CMK (cell line): Measurements from ENCODE around the gene DDX51.
"Not testable (repeated sequence)": the region's sequence is repeated elsewhere in the genome, so short reads cannot be mapped to it uniquely, and the experiment has no call there.

Experiments
- DNase-seq: peaks from one replicate; pipeline ENCODE4 v3.0.0-alpha.2; 2010; ENCODE audit warnings: low read depth

The DDX51 gene

DNA sequence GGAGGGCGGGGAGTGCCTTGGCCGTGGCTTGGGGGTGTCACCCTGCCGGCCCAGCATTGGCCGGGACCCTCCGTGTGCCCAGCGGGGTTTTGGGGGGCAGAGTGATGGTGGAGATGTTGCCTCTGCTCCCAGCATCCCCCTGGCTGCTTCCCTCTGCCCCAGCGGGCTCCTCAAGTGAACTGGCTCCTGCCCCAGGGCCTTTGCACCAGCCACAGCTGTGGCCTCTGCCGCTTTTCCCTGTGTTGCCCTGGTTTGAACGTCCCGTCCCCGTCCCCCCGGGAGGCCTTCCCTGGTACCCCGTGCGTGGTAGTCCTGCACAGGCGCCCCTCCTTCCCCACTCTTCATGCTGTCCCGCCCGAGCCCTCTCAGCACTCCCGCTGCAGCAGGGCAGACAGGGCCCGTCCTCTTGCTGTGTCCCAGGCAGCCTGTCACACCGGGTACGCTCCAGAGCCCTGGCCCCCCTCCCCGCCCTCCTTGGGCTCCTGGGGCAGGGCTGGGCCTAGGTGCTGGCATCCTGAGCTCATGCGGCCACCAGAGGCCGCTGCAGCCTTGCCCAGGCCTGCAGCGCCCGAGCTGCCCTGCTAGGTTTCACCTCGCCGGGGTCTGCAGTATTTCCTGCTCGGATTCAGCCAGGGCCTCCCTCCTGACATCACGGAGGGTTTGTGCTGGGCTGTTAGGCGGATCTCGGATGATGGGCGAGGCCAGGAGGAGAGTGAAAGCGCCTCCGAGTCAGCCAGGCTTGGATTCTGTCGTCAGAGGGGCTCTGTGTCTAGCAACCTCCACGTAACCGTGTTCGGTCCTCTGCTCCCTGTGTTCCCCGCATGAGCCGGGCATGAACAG, 9.6 kb upstream of the DDX51 start:
- no peak for DNase-seq

DNA sequence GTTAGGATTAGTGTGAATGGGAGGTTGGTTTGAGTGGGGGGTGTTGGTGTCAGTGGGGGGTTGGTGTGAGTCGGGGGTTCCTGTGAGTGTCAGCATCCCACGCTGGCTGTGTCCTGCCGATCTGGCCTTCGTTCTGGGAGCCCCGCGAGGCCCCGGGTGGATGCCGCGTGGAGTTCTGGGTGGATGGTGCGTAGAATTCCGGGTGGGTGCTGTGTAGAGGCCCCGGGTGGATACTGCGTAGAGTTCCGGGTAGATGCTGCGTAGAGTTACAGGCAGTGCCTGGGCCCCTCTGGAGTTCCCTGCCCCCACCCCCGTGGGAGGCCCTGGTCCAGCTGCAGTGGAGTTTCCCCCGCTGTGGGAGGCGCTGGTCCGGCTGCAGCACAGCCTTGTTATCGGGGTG, 8.8 kb upstream of the DDX51 start:
- no peak for DNase-seq

DNA sequence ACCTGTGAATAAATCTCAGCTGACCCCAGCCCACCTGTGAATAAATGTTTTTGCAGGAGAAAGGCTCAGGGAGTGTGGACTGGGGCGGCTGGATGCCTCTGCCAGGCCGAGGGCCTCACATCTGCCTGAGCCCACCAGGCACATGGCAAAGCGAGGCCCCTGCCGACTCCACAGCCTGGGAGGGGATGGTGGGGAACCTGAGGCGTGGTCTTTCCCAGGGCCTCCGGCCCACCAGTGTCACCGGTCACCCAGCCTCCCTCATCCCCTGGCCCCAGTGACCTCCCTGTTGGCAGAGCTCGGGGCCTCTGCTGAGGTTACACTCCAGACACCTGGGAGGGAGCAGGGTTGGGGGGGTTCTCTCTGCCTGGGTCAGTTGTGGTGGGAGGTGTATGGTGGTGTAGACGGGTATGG, 8.3 kb upstream of the DDX51 start:
- DNase-seq = no peak

DNA sequence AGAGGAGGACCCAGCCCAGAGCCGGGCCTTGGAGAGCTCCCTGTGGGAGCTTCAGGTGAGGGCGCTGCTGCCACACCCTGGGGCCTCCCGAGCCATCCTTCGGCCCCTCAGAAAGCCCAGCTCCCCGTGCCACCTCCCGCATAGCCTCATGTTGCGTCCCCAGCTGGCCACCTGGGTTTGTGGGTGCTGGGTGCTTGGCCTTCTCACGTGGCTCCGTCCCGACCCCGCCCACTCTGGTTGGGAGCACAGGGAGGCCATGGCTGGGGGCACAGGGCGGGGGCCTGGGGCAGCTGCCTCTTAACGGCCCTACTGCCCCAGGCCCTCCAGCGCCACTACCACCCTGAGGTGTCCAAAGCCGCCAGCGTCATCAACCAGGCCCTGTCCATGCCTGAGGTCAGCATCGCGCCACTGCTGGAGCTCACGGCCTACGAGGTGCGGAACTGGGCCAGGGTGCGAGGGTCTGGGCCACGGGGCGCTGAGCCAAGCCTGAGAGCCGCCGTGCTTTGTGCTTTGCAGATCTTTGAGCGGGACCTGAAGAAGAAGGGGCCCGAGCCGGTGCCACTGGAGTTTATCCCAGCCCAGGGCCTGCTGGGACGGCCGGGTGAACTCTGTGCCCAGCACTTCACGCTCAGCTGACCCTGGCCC, 7.8 kb upstream of the DDX51 start:
- DNase-seq = no peak

DNA sequence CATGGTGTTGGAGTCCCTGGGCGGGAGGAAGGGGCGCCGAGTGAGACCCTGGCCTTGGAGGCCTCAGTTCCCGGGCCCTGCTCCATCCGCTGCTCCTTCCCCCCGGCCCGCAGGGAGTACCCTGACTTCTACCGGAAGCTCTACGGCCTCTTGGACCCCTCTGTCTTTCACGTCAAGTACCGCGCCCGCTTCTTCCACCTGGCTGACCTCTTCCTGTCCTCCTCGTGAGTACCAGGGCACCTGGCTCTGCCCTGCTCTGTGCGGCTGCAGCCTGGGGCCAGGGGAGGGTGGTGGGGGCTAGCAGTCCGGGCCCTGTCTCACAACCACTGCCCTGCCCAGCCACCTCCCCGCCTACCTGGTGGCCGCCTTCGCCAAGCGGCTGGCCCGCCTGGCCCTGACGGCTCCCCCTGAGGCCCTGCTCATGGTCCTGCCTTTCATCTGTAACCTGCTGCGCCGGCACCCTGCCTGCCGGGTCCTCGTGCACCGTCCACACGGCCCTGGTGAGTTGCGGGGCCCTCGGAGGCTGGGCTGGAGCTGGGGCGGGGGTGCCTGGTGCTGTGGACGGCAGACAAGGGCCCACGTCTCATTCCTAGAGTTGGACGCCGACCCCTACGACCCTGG, 7.1 kb upstream of the DDX51 start:
- DNase-seq = no peak

DNA sequence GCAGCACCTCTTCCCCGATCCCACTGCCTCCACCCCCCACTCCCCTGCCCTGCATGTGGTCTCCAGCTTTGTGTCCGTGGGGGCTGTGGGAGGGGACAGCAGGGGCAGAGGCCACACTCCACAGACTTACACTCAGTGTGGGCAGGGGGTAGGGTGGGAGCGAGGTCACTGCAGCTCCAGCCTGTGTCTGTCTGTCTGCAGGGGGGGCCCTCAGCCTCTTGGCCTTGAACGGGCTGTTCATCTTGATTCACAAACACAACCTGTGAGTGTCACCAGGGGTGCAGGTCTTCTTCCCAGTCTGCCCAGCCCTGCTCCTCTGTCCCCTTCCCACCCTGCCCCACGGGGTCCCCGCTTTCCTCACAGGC, 6.6 kb upstream of the DDX51 start:
- no peak for DNase-seq

DNA sequence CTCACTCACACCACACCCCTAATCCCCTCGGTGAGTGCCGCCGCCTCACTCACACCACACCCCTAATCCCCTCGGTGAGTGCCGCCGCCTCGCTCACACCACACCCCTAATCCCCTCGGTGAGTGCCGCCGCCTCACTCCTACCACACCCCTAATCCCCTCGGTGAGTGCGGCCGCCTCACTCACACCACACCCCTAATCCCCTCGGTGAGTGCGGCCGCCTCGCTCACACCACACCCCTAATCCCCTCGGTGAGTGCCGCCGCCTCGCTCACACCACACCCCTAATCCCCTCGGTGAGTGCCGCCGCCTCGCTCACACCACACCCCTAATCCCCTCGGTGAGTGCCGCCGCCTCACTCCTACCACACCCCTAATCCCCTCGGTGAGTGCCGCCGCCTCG, 5.4 kb upstream of the DDX51 start:
- DNase-seq = not testable (repeated sequence)

DNA sequence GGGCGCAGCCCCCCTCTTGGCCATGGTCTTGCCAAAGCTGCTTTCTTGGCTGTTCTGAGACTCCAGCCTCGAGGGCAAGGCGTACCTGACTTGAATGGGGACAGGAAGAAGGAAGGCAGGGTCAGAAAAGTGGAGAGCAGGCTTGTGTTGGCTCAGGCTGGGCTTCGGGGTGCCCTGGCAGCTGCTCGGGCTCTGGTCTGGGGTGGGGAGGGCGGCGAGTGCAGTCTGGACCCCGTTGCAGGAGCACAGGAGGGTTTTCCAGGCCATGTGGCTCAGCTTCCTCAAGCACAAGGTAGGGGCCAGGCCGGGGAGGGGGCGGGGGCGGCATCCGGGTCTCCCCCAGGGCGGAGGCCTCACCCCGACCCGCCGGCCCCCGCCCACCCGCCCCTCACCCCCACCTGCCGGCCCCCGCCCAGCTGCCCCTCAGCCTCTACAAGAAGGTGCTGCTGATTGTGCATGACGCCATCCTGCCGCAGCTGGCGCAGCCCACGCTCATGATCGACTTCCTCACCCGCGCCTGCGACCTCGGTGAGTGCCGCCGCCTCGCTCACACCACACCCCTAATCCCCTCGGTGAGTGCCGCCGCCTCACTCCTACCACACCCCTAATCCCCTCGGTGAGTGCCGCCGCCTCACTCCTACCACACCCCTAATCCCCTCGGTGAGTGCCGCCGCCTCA, 4.4 kb upstream of the DDX51 start:
- no peak for DNase-seq

DNA sequence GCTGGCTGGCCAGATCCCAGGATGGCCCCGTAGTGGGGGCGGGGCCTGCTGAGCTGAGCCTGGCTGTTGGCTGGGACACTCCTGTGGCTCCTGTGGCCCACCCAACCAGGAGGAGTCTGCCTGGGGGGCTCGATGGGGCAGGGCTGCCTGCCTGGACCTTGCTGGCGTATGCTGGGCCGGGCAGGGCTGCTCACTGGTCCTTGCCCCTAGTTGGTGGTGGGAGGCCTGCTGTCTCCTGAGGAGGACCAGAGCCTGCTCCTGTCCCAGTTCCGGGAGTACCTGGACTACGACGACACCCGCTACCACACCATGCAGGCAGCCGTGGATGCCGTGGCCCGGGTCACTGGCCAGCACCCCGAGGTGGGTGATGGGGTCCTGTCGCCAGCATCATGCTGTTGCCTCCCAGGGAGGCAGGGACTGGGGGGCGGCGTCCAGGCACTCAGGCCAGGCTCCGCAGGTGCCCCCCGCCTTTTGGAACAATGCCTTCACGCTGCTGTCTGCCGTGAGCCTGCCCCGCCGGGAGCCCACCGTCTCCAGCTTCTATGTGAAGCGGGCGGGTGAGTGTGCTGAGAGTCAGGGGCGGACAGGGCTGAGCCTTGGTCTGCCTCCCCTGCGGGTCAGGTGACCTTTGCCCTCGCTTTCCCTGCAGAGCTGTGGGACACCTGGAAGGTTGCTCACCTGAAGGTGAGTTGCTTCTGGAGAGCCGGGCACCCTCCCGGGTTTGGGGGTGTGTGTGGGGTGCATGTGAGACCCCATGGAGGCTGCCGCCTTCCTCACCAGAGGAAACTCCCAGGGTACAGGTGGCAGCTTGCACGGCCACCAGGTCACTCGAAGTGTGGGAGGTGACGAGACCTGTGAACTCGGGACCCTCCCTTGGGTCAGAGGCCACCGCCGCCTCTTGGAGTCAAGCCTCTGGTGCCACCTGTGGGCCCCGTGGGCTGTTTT, 3.6 kb upstream of the DDX51 start:
- DNase-seq = no peak

DNA sequence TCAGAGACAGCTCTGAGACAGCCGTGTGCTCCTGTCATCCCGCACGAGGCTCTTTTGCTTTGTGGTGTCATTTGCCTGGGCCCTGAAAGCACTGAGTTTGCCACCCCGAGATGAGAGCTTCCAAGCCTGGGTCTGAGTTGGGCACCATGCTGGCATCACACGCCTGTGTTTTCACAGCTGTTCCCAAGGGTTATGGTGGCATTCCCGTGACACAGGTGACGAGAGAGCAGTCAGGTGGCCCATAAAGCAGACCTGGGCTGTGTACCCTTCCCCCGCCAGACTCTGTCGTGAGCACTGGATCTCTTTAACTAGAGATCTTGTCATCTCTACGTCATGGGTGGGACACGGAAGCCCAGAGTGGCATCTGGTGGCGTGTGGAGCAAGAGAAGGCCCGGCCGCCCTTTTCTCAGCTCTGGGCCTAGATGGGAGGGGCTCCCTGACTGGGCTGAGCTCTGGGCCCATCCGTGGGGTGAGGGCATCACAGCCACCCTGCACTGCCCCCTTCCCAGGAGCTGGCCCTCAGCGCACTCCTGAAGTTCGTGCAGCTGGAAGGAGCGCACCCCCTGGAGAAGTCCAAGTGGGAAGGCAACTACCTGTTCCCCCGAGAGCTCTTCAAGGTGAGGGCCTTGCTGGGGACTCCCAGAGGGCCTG, 2.8 kb upstream of the DDX51 start:
- no peak for DNase-seq

DNA sequence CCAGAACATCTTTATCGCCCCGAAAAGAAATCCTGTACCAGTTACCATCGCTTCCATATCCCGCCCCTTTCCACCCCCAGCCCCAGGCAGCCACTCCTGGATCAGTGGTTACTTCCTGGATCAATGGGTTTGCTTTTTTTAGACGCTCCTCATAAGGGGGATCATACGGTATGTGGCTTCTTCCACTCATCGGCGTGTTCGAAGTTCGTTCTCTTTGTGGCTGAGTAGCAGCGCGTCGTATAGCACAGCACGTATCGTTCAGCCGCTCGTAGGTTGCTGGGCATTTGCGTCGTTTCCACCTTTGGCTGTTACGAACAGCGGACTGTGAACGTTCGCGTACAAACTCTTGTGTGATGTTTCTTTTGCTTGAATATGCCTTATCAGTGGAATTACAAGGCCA, 2.0 kb upstream of the DDX51 start:
- DNase-seq = no peak

DNA sequence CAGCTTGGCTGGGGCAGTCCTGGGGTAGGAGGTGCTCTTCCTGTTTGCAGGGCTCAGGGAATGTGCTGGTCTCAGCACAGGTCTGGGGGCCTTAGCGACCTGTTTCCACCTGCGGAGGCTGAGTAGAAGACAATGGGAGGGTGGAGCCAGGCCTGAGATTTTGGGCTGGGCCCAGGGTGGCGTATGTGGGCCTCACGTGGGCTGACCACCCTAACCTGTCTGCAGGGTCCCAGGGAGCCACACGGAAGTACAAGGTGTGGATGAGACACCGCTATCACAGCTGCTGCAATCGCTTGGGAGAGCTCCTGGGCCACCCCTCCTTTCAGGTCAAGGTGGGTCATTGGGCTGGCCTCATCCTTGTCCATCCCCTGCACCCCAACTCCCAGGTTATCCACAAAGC, 1.2 kb upstream of the DDX51 start:
- DNase-seq = no peak

DNA sequence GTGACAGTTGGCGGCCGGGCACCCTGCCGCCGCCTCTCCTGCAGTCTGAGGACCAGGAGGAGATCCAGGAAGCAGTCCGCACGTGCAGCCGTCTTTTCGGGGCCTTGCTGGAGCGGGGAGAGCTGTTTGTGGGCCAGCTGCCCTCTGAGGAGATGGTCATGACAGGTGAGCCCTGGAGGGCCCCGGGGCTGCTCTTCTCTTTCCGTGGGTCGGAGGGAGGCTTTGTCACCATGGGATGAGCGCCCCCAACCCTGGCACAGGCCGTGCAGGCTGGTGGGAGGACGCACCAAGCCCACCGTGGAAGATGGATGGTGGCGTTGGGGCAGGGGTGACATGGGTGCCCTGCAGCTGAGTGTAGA, 670 bp upstream of the DDX51 start:
- DNase-seq = no peak

DNA sequence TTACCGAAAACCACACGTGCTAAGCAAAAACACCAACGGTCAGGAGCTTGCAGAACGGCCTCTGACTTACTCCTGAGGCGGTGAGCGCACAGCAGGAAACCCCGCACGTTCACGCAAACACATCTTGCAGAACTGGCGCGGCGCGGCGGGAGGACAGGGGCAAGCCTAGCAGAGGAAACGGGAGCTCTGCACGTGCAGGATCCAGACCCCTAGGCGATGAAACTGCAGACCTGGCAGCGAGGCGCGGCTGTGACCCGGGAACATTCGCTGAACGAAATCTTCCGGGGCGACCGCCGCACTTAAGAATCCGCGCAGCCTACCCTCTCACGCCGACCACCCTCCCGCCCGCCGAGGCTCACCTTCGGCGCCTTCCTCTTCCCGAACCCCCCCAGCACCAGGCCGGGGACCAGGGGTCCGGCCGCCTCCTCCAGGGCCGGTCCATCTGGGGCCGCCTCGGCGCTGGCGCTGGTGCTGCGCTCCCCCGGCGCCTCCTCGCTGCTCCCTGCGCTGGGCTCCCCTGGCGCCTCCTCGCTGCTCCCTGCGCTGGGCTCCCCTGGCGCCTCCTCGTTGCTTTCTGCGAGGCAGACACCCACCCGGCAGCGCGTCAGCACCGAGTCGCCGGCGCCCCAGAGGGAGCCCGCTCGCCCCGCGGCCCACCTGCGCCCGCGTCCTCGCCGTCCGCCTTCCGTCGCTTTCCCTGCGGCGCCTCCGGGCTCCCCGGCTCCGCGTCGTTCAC, 615 bp downstream of the DDX51 start:
- DNase-seq = no peak

DNA sequence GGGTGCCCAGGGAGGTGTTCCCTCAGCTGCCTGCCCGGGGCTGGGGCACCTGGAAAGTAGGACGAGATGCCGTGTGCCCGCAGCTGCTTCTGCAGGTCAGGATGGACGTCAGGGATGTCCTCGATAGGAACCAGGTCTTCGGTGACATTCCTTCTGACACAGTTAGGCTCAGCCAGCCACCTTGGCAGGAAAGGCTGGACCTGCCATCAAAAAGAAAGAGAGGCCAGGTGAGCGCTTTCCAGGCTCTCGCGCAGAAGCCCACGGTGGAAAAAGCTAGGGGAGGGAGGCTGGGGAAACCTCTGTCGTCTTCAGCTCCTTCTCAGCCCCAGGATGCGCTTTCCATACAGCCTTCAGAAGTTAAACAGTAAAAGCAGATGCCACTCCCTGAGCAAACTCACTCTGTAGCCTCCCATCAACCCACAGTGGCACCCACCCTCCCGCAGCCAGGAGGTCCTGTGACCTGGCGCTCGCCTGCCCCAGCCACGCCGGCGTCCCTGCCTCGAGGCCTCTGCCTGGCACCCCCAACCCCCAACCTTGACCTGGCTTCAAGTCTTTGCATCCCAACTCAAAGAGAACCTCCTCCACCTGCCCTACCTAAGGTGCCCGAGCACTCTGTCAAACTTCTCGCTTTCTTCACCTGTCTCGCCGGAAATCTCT, 1.3 kb downstream of the DDX51 start:
- DNase-seq = no peak

DNA sequence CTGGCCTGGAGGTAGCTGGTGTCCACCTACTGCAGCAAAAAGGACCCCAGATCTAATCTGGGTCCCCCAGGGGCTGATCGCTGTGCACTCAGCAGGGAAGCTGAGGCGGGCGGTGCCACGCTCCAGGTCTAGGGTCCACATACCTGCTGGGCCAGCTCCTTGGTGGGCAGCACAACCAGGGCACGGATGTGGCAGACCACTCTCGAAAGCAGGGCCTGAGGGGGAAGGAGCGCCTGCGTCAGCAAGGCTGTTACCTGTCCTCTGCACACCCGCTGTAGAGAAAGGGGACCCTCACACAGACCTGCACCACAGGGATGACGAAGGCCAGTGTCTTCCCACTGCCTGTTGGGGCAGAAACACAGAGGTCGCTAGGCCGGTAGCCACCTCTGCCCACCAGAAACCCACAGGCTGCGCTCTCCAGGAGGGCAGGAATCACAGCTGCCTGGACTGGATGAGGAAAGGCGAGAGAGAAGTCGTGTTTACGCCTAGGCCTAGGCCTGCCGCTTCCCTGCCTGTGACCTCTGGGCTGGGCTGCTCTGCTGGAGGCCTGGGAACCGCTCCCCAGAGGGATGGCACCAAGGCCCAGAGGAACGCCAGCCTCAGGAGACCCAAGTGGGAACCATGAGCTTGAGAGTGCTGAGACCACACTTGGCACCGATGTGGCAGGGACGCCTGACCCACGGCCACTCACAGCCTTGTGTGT, 2.0 kb downstream of the DDX51 start:
- no peak for DNase-seq

DNA sequence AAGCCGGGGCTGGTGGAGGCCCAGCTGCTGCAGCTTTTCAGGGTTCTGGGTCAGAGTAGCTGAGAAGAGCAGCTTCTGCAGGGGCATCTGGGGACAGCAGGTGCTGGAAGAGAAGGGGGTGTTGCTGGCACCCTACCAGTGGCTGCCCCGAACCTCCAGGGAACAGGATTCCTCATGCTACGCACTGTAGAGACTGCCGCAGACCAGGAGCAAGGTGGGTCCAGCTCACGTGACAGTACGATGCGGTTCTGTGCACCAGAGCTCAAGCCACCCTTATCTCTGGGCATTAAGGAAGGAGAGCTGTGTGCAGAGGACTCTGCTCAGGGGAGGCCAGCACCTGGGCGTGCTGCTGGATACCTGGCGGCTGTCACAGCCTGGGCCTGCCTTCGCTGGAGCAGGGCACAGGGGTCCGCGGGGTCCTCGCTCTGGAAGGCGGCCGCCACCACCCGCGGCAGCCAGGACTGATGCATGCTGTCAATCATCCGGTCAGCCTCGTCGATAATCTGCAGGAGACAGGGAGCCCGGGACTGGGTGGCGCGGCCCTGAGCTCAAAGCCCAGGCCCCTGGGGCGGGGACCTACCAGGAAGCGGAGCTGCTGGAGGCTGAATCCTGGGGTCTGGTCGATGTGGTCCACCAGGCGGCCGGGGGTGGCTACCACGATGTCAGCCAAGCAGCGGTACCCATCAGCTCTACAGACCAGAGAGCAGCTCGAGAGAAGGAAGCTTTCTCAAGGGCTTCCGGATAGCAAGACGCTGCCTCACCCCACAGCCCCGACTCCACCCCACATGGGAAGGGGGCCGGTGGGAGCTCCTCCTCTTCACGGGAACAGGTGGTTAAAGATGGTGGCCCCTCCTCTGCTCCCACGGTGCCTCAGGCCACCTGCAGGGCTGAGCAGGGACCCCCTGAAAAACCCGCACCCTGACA, 2.9 kb downstream of the DDX51 start:
- DNase-seq = no peak

DNA sequence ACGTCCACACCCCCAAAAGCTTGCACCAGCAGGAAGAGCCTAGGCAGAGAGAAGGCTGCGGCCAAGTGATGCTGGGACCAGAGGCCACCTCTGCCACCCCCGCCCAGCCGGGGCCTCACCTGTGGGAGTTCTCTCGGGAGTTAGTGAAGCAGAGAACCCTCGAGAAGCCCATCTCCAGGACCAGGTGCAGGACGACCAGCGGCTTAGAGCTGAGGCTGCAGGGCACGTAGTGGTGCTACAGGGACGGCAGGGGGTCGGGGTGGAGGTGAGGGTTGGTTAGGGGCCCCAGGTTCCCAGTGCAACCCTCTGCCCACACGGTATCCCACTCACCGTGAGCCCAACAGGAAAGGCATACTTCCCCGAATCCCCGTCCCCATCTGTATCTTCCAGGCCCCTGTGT, 3.6 kb downstream of the DDX51 start:
- no peak for DNase-seq
